GM12878 (cell line): ENCODE measurements around the gene GNA14. TPM values are rescaled to one million over a fixed set of nuclear protein-coding genes. Genes with fewer than 3 reads are reported as not detected.

Experiments used
- ATAC-seq: fragments of 200-7000 bp; cut with Tn5 transposase; 3 replicates; pipeline ENCODE4 v1.9.1; 2020; ENCODE audit warnings: mild to moderate bottlenecking, moderate library complexity
- BruUV-seq: library from RNA; stranded (reverse); fragments of 400-500 nt; replicated peaks from 2 replicates; lab custom pipeline; 2021; lab: Mats Ljungman, UMichigan
- CTCF ChIA-PET: fragments of 300-600 bp; sonication (Branson Sonifier 250); formaldehyde crosslinking; extraction: SDS; loops from one replicate; lab custom pipeline; 2021; ENCODE audit warnings: inconsistent platforms; lab: Yijun Ruan, JAX
- POLR2A ChIA-PET: fragments of 350-600 bp; formaldehyde crosslinking; extraction: SDS; loops from one replicate; lab custom pipeline; 2021; ENCODE audit warnings: inconsistent platforms; lab: Charles Lee
- RAD21 ChIA-PET: fragments of 300-600 bp; sonication (Branson Sonifier 250); formaldehyde crosslinking; loops from one replicate; lab custom pipeline; 2023; ENCODE audit warnings: antibody characterized with exemption; ENCODE audit not compliant: unreplicated experiment; lab: Charles Lee
- SMC1A ChIA-PET: fragments of 300-600 bp; sonication (Branson Sonifier 250); formaldehyde crosslinking; loops from one replicate; lab custom pipeline; 2023; ENCODE audit not compliant: unreplicated experiment, uncharacterized antibody; lab: Charles Lee
- DNase-seq: peaks from one replicate; pipeline ENCODE4 v3.0.0-alpha.2; 2011; ENCODE audit warnings: low read depth, low spot score
- FAIRE-seq: peaks from 3 replicates; lab custom pipeline; 2011; peaks lifted over from hg19 to GRCh38; lab: Jason Lieb, UNC
- H2AFZ ChIP-seq: 2 replicates; pipeline ENCODE4 v1.6.0; 2011; ENCODE audit warnings: low read depth, low read length, control low read depth; ENCODE audit not compliant: control insufficient read depth
- H3K27ac ChIP-seq: 2 replicates; pipeline ENCODE4 v1.5.1; 2011; ENCODE audit warnings: control low read depth; ENCODE audit not compliant: control insufficient read depth, insufficient read depth
- H3K27me3 ChIP-seq, 2 experiments: replicated peaks in 1 of 2; 2 replicates each; pipeline versions ENCODE4 v1.6.0 to v1.6.1; 2011; ENCODE audit warnings: low read length in 1 of 2; ENCODE audit not compliant: control insufficient read depth in 2 of 2, insufficient read depth in 2 of 2
- H3K36me3 ChIP-seq, 2 experiments: 2 replicates each; pipeline ENCODE4 v1.5.1; 2011; ENCODE audit warnings: low read length in 1 of 2; ENCODE audit not compliant: control insufficient read depth in 2 of 2, insufficient read depth in 2 of 2
- H3K4me1 ChIP-seq: 2 replicates; pipeline ENCODE4 v1.6.1; 2011; ENCODE audit warnings: mild to moderate bottlenecking, low read length, moderate library complexity, mixed read lengths; ENCODE audit not compliant: control insufficient read depth, insufficient read depth
- H3K4me2 ChIP-seq: 2 replicates; pipeline ENCODE4 v1.6.0; 2011; ENCODE audit warnings: control low read depth; ENCODE audit not compliant: control insufficient read depth, insufficient read depth
- H3K4me3 ChIP-seq: fragments of 200-600 bp; sonication (generic); 2 replicates; pipeline ENCODE4 v1.5.1; 2016
- H3K79me2 ChIP-seq: 2 replicates; pipeline ENCODE4 v1.6.0; 2011; ENCODE audit warnings: low read length; ENCODE audit not compliant: control insufficient read depth, insufficient read depth
- H3K9ac ChIP-seq: 2 replicates; pipeline ENCODE4 v1.8.0; 2011; ENCODE audit warnings: low read length, control low read depth, mixed read lengths; ENCODE audit not compliant: control insufficient read depth, insufficient read depth
- H3K9me3 ChIP-seq: replicated peaks from 3 replicates; pipeline ENCODE4 v1.5.1; 2011; ENCODE audit warnings: mild to moderate bottlenecking, low read length; ENCODE audit not compliant: control insufficient read depth, insufficient read depth
- H4K20me1 ChIP-seq: 2 replicates; pipeline ENCODE4 v1.6.0; 2011; ENCODE audit not compliant: control insufficient read depth, insufficient read depth
- CBX5 ChIP-seq: sonication (generic); IDR thresholded peaks from 2 replicates; pipeline ENCODE4 v1.6.1; 2016; ENCODE audit warnings: low read depth, moderate library complexity, mild to moderate bottlenecking, inconsistent platforms
- CHD1 ChIP-seq: IDR thresholded peaks from 2 replicates; pipeline ENCODE4 v1.6.1; 2012; ENCODE audit warnings: low read depth, low read length, improper control_type of control experiment
- CHD2 ChIP-seq: IDR thresholded peaks from 2 replicates; pipeline ENCODE4 v1.6.1; 2011; ENCODE audit warnings: low read depth, low read length, improper control_type of control experiment, borderline replicate concordance
- CHD4 ChIP-seq: fragments of 200-600 bp; sonication (generic); IDR thresholded peaks from 2 replicates; pipeline ENCODE4 v1.6.1; 2016; ENCODE audit warnings: mild to moderate bottlenecking
- CREB1 ChIP-seq: IDR thresholded peaks from 2 replicates; pipeline ENCODE4 v1.6.1; 2012; ENCODE audit warnings: low read depth, mild to moderate bottlenecking, inconsistent platforms
- ETV6 ChIP-seq, 2 experiments: fragments of 450-650 bp in 1 of 2; IDR thresholded peaks in 1 of 2; conservative IDR thresholded peaks in 1 of 2; 2 replicates each; pipeline ENCODE4 v1.6.1; 2014; ENCODE audit warnings: antibody characterized with exemption in 1 of 2, borderline replicate concordance in 1 of 2, low read depth in 1 of 2, mild to moderate bottlenecking in 1 of 2, moderate library complexity in 1 of 2
- IKZF1 ChIP-seq: fragments of 450-650 bp; conservative IDR thresholded peaks from 2 replicates; pipeline ENCODE4 v1.6.1; 2017; ENCODE audit warnings: antibody characterized with exemption, mild to moderate bottlenecking
- MEF2A ChIP-seq: IDR thresholded peaks from 2 replicates; pipeline ENCODE4 v1.6.1; 2011; ENCODE audit warnings: low read depth, mild to moderate bottlenecking, low read length, moderate library complexity; ENCODE audit not compliant: insufficient read depth
- NFXL1 ChIP-seq: fragments of 450-650 bp; IDR thresholded peaks from 2 replicates; pipeline ENCODE4 v1.6.1; 2017; ENCODE audit warnings: antibody characterized with exemption, mild to moderate bottlenecking, borderline replicate concordance
- NFYA ChIP-seq: IDR thresholded peaks from 2 replicates; pipeline ENCODE4 v1.6.1; 2011; ENCODE audit warnings: low read depth, mild to moderate bottlenecking, low read length, improper control_type of control experiment, borderline replicate concordance
- NR2F1 ChIP-seq: fragments of 450-650 bp; conservative IDR thresholded peaks from 2 replicates; pipeline ENCODE4 v1.6.1; 2017; ENCODE audit warnings: mild to moderate bottlenecking
- RCOR1 ChIP-seq: conservative IDR thresholded peaks from 2 replicates; pipeline ENCODE4 v1.6.1; 2012; ENCODE audit warnings: low read depth, low read length, improper control_type of control experiment
- RELA ChIP-seq: fragments of 450-650 bp; IDR thresholded peaks from 2 replicates; pipeline ENCODE4 v1.8.0; 2014; ENCODE audit warnings: borderline replicate concordance; ENCODE audit not compliant: partially characterized antibody
- SIN3A ChIP-seq: IDR thresholded peaks from 2 replicates; pipeline ENCODE4 v1.6.1; 2012; ENCODE audit warnings: low read depth, low read length, improper control_type of control experiment
- TCF12 ChIP-seq: IDR thresholded peaks from 2 replicates; pipeline ENCODE4 v1.6.1; 2011; ENCODE audit warnings: low read depth, mild to moderate bottlenecking, low read length
- YY1 ChIP-seq: IDR thresholded peaks from 2 replicates; pipeline ENCODE4 v1.6.1; 2011; ENCODE audit warnings: low read depth, mild to moderate bottlenecking, low read length
- WGBS: methylation state at CpG from one replicate; pipeline ENCODE4 v1.1.6; 2016; ENCODE audit warnings: low lambda C conversion rate; ENCODE audit not compliant: insufficient replicate concordance, insufficient coverage; ENCODE audit errors: missing lambda C conversion rate; 5-methylcytosine and 5-hydroxymethylcytosine counted together
- in situ Hi-C: fragments of 300-500 bp; cut with MboI; formaldehyde crosslinking; loops from 9 replicates; pipeline ENCODE4 v1.14.3; 2018; ENCODE audit warnings: mixed read lengths
- intact Hi-C: fragments of 100-400 bp; cut with micrococcal nuclease; formaldehyde crosslinking; loops from one replicate; pipeline ENCODE4 v1.14.2; 2022; ENCODE audit not compliant: unreplicated experiment
- polyA plus RNA-seq, 11 experiments: library from polyadenylated mRNA; depleted of rRNA in 4 of 11; unstranded in 6 of 11; stranded (reverse) in 5 of 11; fragments of >200 nt; fragmentation: Nextera tagmentation in 4 of 11; fragmentation: Illumina TruSeq in 1 of 11; extraction: Ambion mirVana in 4 of 11; extraction: Trizol in 1 of 11; gene quantifications; 1 replicate in 1 of 11; 2 replicates in 10 of 11; pipeline versions ENCODE4 v1.2.1 to v1.2.3, GENCODE V29; 2011 to 2016; ENCODE audit warnings: inconsistent platforms in 2 of 11, missing spikeins in 2 of 11, low read depth in 1 of 11
- total RNA-seq, 4 experiments: library from RNA; depleted of rRNA in 3 of 4; stranded (reverse); fragments of >200 nt in 3 of 4; fragmentation: Illumina TruSeq in 1 of 4; extraction: Trizol in 1 of 4; gene quantifications; 2 replicates each; pipeline versions ENCODE4 v1.2.1 to v1.2.3, GENCODE V29; 2013 to 2021
- TF ChIP-seq, protein P1 (sequence below): fragments of 450-650 bp; IDR thresholded peaks from 2 replicates; pipeline ENCODE4 v1.6.1; 2016; ENCODE audit warnings: mild to moderate bottlenecking
- TF ChIP-seq, protein P2 (sequence below): fragments of 150-350 bp; IDR thresholded peaks from 2 replicates; pipeline ENCODE4 v1.6.1; 2016; ENCODE audit warnings: low read depth, low read length
- TF ChIP-seq, protein P3 (sequence below): fragments of 450-650 bp; conservative IDR thresholded peaks from 2 replicates; pipeline ENCODE4 v1.6.1; 2017; ENCODE audit warnings: mild to moderate bottlenecking, moderate library complexity

GNA14 gene
- total and polyA plus RNA-seq, 10 of the 15 experiments (the other 5 are each of a cell fraction or from before 2014, with no cell fraction given): 0.17 TPM; not detected in 9

DNA sequence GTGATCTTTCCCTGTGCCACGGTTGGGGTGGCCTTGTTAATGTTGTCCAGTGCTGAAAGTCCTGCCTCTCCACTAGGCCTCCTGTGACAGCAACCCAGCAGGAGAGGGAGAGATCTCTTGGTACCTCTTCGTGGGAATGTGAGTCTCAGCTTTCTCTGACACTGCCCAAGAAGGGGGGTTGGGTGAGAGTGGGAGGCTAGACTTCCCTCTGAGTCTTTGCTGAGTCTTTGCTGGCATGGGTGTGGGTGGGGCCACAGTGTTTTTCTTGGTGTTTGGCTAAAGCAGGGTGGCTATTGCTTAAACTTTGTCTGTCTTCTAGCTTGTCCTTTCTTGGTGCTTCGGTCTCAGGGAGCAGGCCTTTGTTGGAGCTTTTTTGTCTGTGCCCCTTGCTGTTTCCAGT lies 145.6 kb downstream of the GNA14 start:
- H3K27ac ChIP-seq: no peak overlapping the region
- BruUV-seq: no TSS peak
- no peaks in the 10 kb centered on the region for H3K27me3 ChIP-seq
- H2AFZ ChIP-seq: no peak overlapping the region
- FAIRE-seq (no peak), DNase-seq (no peak), ATAC-seq (no peak)
- no peaks in the 10 kb centered on the region for H3K4me1 ChIP-seq
- RAD21 ChIA-PET: no interaction called here
- H4K20me1 ChIP-seq: no peaks in the 10 kb centered on the region
- H3K9me3 ChIP-seq: no peaks in the 10 kb centered on the region
- intact Hi-C loops (no loop called here), in situ Hi-C loops (no loop called here)
- CTCF ChIA-PET: no interaction called here
- H3K79me2 ChIP-seq: no peaks in the 10 kb centered on the region
- SMC1A ChIA-PET: no interaction called here
- H3K4me3 ChIP-seq: no peak overlapping the region
- WGBS: 0% methylated on average over 3 of the region's 3 CpGs
- POLR2A ChIA-PET: no interaction called here
- no peak overlapping the region for H3K4me2 ChIP-seq
- no peaks in the 10 kb centered on the region for H3K36me3 ChIP-seq
- H3K9ac ChIP-seq: no peak overlapping the region
- no peak for TF ChIP-seq CHD1
- no peak for TF ChIP-seq YY1
- TF ChIP-seq, protein P1, sequence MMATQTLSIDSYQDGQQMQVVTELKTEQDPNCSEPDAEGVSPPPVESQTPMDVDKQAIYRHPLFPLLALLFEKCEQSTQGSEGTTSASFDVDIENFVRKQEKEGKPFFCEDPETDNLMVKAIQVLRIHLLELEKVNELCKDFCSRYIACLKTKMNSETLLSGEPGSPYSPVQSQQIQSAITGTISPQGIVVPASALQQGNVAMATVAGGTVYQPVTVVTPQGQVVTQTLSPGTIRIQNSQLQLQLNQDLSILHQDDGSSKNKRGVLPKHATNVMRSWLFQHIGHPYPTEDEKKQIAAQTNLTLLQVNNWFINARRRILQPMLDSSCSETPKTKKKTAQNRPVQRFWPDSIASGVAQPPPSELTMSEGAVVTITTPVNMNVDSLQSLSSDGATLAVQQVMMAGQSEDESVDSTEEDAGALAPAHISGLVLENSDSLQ: no peak
- TF ChIP-seq MEF2A: no peak
- no peak for TF ChIP-seq IKZF1
- TF ChIP-seq RCOR1: no peak
- no peak for TF ChIP-seq NR2F1
- TF ChIP-seq SIN3A: no peak
- TF ChIP-seq RELA: no peak
- no peak for TF ChIP-seq CHD4
- TF ChIP-seq, protein P2, sequence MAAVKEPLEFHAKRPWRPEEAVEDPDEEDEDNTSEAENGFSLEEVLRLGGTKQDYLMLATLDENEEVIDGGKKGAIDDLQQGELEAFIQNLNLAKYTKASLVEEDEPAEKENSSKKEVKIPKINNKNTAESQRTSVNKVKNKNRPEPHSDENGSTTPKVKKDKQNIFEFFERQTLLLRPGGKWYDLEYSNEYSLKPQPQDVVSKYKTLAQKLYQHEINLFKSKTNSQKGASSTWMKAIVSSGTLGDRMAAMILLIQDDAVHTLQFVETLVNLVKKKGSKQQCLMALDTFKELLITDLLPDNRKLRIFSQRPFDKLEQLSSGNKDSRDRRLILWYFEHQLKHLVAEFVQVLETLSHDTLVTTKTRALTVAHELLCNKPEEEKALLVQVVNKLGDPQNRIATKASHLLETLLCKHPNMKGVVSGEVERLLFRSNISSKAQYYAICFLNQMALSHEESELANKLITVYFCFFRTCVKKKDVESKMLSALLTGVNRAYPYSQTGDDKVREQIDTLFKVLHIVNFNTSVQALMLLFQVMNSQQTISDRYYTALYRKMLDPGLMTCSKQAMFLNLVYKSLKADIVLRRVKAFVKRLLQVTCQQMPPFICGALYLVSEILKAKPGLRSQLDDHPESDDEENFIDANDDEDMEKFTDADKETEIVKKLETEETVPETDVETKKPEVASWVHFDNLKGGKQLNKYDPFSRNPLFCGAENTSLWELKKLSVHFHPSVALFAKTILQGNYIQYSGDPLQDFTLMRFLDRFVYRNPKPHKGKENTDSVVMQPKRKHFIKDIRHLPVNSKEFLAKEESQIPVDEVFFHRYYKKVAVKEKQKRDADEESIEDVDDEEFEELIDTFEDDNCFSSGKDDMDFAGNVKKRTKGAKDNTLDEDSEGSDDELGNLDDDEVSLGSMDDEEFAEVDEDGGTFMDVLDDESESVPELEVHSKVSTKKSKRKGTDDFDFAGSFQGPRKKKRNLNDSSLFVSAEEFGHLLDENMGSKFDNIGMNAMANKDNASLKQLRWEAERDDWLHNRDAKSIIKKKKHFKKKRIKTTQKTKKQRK: no peak
- TF ChIP-seq NFXL1: no peak
- no peak for TF ChIP-seq TCF12
- TF ChIP-seq, protein P3, sequence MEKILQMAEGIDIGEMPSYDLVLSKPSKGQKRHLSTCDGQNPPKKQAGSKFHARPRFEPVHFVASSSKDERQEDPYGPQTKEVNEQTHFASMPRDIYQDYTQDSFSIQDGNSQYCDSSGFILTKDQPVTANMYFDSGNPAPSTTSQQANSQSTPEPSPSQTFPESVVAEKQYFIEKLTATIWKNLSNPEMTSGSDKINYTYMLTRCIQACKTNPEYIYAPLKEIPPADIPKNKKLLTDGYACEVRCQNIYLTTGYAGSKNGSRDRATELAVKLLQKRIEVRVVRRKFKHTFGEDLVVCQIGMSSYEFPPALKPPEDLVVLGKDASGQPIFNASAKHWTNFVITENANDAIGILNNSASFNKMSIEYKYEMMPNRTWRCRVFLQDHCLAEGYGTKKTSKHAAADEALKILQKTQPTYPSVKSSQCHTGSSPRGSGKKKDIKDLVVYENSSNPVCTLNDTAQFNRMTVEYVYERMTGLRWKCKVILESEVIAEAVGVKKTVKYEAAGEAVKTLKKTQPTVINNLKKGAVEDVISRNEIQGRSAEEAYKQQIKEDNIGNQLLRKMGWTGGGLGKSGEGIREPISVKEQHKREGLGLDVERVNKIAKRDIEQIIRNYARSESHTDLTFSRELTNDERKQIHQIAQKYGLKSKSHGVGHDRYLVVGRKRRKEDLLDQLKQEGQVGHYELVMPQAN: no peak
- TF ChIP-seq CHD2: no peak
- no peak for TF ChIP-seq NFYA
- no peak for TF ChIP-seq ETV6 (conservative IDR thresholded peaks at IDR 0.05 in 1 of 2, IDR thresholded peaks at IDR 0.05 in 1 of 2; ENCODE audit: borderline replicate concordance in 1 of 2, low read depth in 1 of 2)
- no peak for TF ChIP-seq CBX5
- TF ChIP-seq CREB1: no peak
